Measurements from ENCODE around the gene CTNND2.

The CTNND2 gene

DNA sequence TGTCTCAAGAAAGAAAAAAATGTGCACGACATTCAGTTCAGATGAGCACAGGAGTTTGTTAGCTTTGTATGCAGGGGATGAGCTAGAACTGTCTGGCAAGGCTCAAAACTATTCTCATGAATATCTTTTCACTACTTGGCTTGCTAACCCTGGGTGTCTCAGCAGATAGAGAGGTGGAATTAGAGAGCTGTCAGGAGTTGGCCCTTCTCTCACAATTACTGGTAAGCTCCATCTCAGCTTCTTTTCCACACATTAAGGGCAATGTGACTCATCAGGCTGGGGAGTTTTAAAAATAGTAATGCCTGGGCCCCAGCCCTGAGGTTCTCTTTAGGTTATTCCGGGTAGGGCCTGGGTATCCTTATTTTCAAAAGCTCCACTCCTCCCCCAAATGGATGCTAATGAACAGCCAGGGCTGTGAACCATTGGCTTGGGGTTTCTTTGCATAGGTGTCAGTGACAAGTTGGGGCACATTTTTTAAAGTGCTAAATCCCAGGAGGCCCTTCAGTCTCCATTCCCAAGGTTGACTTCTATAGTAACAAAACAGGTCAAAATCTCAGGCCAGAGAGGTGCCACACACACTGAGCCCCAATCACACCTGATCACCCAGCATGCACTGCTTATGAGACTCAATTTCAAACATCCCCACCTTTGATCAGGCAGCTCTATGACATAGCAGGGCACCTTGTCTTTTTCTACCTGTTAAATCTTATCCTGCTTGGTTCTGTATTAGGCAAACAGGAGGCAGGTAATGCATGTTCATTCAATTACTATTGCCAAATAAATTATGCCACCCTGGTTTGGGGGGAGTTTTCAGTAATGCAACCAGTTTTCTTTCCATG is 903.5 kb downstream of the CTNND2 start:
- Histone ChIP-seq H3K27me3 (ENCODE audit: insufficient read depth, low read length) (no peaks in the 10 kb centered on the region), H3K36me3 (ENCODE audit: insufficient read depth, low read length) (no peaks in the 10 kb centered on the region), H3K4me3 (ENCODE audit: low read length) (no peak overlapping the region), H3K4me1 (ENCODE audit: insufficient read depth, low read length) (peaks cover 7% of the 10 kb centered on the region), H2AFZ (ENCODE audit: low read depth, low read length) (no peak overlapping the region), H3K9me3 (ENCODE audit: low read length) (no peaks in the 10 kb centered on the region)

DNA sequence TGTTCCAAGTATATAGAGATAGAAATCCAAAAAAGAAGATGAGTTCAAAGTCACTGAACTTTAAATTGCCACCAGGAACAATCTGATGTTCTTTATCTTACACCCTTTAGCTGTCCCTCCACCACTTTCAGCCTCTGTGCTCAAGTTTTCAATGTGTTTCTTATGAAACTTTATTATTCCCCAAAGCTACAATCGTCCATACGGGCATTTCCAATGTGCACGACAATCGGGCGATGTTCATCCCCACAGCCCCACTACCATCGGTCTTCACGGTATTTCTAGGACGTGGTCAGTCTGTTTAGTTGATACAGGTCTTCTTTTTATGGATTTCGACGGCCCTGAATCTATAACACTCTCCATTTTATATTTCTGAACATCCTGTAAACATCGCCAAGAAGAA is 904.5 kb downstream of the CTNND2 start:
- H3K27me3 ChIP-seq (ENCODE audit: insufficient read depth, low read length) = no peaks in the 10 kb centered on the region
- no peak overlapping the region for H3K4me3 ChIP-seq (ENCODE audit: low read length)
- no peaks in the 10 kb centered on the region for H3K9me3 ChIP-seq (ENCODE audit: low read length)
- H3K36me3 ChIP-seq (ENCODE audit: insufficient read depth, low read length) = no peaks in the 10 kb centered on the region
- H2AFZ ChIP-seq (ENCODE audit: low read depth, low read length) = no peak overlapping the region
- H3K4me1 ChIP-seq (ENCODE audit: insufficient read depth, low read length) = peaks cover 7% of the 10 kb centered on the region

DNA sequence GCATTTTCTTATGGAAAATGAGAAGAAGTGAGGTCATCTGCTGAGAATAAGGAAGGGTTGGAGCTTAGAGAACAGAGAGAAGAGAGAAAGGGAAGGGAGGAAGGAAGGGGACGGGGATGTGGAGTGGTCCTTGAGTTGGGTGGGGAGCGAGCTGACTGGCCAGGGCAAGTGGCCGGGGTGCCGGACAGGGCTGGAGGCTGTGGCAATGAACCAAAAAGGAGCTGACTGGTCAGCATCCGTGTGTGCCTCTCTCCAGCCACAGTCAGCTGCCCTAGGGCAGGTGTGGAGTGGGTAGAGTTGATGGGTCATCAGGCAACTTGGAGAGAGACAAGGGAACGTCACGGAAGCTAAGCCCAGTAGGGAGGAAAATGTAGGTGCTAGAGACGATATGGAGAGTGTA is 908.4 kb downstream of the CTNND2 start:
- Histone ChIP-seq H3K9me3 (ENCODE audit: low read length) (no peaks in the 10 kb centered on the region), H3K27me3 (ENCODE audit: insufficient read depth, low read length) (no peaks in the 10 kb centered on the region), H3K36me3 (ENCODE audit: insufficient read depth, low read length) (peaks cover 10% of the 10 kb centered on the region)

DNA sequence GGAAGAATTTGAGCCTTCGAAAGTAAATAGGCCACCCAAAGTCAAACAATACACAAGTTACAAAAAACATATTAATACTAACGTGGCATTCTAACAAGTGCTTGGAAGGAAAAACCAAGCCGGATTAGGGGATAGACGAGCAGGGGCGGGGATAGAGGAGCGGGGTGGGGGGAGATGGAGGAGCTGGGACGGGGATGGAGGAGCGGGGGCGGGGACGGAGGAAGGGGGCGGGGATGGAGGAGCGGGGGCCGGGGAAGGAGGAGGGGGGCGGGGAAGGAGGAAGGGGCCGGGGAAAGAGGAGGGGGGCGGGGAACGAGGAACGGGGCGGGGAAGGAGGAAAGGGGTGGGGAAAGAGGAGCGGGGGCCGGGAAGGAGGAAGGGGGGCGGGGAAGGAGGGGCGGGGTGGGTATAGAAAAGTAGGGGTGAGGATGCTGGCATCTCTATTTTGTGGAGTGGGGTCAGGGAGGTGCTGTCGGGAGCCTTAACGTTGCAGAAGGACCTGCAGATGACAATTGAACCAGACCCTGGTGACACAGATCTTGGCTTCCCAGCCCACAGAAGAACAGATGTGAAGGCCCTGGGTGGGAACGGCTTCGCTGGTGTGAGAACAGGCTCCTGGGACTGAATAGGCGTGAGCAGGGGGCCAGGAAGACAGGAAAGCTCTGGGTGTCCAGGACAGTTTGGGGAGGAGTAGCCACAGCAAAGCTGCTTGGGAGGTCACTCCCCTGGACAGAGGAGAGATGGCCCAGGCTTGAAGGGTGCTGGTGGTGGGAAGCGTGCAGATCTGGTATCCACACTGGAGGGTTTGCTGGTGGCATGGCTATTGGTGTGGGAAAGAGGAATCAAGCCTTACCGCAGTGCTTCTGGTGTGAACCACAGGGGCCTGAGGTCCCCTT is 909.9 kb downstream of the CTNND2 start:
- Histone ChIP-seq H3K27me3 (ENCODE audit: insufficient read depth, low read length) (no peaks in the 10 kb centered on the region), H2AFZ (ENCODE audit: low read depth, low read length) (no peak overlapping the region), H3K9me3 (ENCODE audit: low read length) (peaks cover 2% of the 10 kb centered on the region), H3K4me1 (ENCODE audit: insufficient read depth, low read length) (no peaks in the 10 kb centered on the region), H3K36me3 (ENCODE audit: insufficient read depth, low read length) (peaks cover 24% of the 10 kb centered on the region), H3K4me3 (ENCODE audit: low read length) (no peak overlapping the region)

More for the DNA sequence above, 908.4 kb downstream of the CTNND2 start:
- H2AFZ ChIP-seq (ENCODE audit: low read depth, low read length) = no peak overlapping the region
- H3K4me1 ChIP-seq (ENCODE audit: insufficient read depth, low read length) = peaks cover 4% of the 10 kb centered on the region
- no peak overlapping the region for H3K4me3 ChIP-seq (ENCODE audit: low read length)

DNA sequence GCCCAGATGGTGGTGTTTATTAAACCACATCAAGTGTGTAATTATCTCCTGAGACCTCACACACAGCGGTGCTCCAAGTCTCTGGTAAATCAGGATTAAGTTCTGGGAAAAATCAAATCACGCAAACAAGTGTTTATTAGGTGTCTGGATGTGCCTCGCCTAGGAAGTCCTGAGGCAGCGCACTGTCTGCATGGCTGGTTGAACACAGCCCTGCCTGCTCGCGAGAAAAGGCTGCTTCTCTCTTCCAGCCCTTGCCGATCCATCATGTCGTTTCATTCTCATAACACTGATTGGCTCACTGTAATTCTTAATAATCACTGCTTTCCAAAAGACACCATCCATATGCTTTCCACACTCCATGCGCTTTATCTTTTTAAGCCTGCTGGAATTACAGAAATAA is 913.6 kb downstream of the CTNND2 start:
- H3K27me3 ChIP-seq (ENCODE audit: insufficient read depth, low read length) = no peaks in the 10 kb centered on the region
- peaks cover 28% of the 10 kb centered on the region for H3K36me3 ChIP-seq (ENCODE audit: insufficient read depth, low read length)
- no peak overlapping the region for H3K4me3 ChIP-seq (ENCODE audit: low read length)
- H3K9me3 ChIP-seq (ENCODE audit: low read length) = peaks cover 2% of the 10 kb centered on the region
- H3K4me1 ChIP-seq (ENCODE audit: insufficient read depth, low read length) = no peaks in the 10 kb centered on the region
- H2AFZ ChIP-seq (ENCODE audit: low read depth, low read length) = no peak overlapping the region

DNA sequence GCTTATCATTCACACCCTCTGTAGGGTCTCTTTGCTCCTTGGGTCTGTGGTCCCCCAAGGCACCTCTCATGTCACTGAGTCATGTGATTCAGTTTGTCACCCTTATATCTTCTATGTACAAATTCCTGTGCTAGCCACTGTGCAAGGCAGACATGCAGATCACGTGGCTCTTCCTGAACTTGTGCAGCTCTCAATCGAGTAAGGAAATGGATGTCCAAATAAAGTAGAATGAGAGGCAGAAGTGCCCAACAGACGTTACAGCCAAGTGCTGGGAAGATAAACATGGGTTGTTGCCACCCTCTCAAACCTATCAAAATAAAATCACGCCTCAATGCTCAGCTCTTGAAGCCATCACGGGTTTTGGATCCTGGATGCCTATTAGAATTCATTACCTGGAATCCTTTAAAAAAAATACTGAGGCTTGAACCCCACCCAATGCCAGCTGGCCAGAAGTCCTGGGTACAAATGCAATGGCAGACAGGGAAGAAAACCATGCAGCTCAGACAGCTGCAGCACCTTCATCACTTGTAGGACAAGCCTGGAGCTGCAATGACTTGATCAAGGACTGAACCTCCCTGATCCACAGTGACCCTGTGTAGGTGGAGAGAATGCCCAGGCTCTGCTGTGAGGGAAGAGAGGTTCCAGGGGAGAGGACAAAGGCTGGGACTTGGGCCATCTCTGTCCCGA is 914.5 kb downstream of the CTNND2 start:
- no peaks in the 10 kb centered on the region for H3K4me1 ChIP-seq (ENCODE audit: insufficient read depth, low read length)
- no peak overlapping the region for H3K4me3 ChIP-seq (ENCODE audit: low read length)
- no peaks in the 10 kb centered on the region for H3K27me3 ChIP-seq (ENCODE audit: insufficient read depth, low read length)
- H3K9me3 ChIP-seq (ENCODE audit: low read length) = peaks cover 2% of the 10 kb centered on the region
- no peak overlapping the region for H2AFZ ChIP-seq (ENCODE audit: low read depth, low read length)
- H3K36me3 ChIP-seq (ENCODE audit: insufficient read depth, low read length) = peaks cover 28% of the 10 kb centered on the region

DNA sequence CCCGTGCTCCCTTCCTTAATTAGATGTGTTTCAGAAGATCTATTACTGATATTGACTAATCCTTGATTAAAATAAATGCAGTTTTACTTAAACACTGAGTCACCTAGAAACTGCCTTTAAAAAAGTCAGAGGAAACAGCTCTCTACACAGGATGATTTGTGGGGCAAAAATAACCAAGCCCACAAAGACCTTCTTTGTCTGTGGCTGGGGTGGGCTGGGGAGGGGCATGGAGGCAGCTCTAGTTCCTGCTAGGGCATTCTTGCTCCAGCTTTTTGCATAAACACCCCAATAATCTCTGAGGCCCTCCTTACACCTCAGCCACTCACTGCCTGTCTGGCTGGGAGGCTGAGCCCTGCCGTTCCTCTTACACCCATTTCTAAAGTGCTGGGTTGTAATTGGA is 915.6 kb downstream of the CTNND2 start:
- H3K36me3 ChIP-seq (ENCODE audit: insufficient read depth, low read length) = peaks cover 28% of the 10 kb centered on the region
- H3K4me1 ChIP-seq (ENCODE audit: insufficient read depth, low read length) = no peaks in the 10 kb centered on the region
- no peaks in the 10 kb centered on the region for H3K27me3 ChIP-seq (ENCODE audit: insufficient read depth, low read length)
- H3K4me3 ChIP-seq (ENCODE audit: low read length) = no peak overlapping the region
- no peak overlapping the region for H2AFZ ChIP-seq (ENCODE audit: low read depth, low read length)
- peaks cover 2% of the 10 kb centered on the region for H3K9me3 ChIP-seq (ENCODE audit: low read length)

DNA sequence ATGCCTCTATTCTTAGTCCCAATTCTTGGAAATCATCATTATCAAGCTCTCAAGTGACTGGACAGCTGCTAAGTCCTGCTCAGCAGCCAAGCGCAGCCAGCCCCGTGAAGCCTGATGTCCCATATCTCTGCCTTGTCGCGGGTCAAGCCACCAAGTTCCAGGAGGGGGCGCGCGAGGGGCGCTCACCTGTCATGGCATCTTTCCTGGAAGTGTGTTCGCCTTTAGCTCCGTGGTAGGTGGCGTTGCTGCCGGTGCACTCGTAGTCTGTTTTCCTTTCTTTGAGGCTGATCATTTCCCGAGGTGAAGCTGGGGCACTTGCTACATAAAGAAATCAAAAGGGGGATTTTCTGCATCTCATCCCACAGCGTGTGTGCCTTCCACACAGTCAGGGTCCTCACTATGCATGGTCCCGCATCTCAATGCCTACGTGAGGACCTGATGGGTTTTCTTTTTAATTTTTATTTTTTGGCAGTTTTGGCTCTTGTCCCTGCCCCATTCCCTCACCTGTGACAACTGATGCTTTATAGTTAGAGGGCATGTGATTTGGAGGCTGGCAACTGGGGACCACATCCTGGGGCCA is 916.2 kb downstream of the CTNND2 start:
- Histone ChIP-seq H3K9me3 (ENCODE audit: low read length) (peaks cover 2% of the 10 kb centered on the region), H3K4me3 (ENCODE audit: low read length) (no peak overlapping the region), H3K4me1 (ENCODE audit: insufficient read depth, low read length) (no peaks in the 10 kb centered on the region), H2AFZ (ENCODE audit: low read depth, low read length) (no peak overlapping the region), H3K36me3 (ENCODE audit: insufficient read depth, low read length) (peaks cover 28% of the 10 kb centered on the region), H3K27me3 (ENCODE audit: insufficient read depth, low read length) (no peaks in the 10 kb centered on the region)

DNA sequence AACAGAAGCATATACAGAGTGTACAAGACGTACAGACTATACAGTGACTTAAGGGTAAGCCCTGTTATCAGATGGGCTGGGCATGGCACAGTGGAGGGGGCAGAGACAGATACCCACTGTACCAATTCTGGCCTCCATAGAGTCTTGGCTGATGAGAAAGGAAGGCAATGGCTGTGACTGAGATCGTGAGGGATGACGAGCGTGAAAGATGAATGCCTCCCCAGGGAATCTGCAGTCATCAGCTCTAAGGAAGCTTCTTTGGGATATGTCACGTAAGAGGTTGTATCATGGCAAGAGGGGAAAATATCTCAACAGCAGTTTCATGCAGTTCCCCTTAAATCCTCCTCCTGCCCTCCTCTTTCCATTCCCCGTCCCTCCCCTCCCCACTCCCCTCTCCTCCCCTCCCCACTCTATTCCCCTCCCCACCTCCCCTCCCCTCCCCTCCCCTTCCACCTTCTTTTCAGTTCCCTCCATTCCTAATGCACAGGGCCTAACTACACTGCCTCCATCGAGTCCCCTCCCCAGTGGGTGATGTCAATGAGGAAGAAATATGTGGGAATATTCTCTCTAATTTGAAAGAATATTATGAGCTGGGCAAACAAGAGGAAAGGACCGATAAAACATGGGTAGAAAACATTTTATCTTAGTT is 916.8 kb downstream of the CTNND2 start:
- H3K4me3 ChIP-seq (ENCODE audit: low read length) = no peak overlapping the region
- H3K9me3 ChIP-seq (ENCODE audit: low read length) = peaks cover 2% of the 10 kb centered on the region
- no peak overlapping the region for H2AFZ ChIP-seq (ENCODE audit: low read depth, low read length)
- H3K36me3 ChIP-seq (ENCODE audit: insufficient read depth, low read length) = peaks cover 26% of the 10 kb centered on the region
- H3K4me1 ChIP-seq (ENCODE audit: insufficient read depth, low read length) = no peaks in the 10 kb centered on the region
- H3K27me3 ChIP-seq (ENCODE audit: insufficient read depth, low read length) = no peaks in the 10 kb centered on the region

DNA sequence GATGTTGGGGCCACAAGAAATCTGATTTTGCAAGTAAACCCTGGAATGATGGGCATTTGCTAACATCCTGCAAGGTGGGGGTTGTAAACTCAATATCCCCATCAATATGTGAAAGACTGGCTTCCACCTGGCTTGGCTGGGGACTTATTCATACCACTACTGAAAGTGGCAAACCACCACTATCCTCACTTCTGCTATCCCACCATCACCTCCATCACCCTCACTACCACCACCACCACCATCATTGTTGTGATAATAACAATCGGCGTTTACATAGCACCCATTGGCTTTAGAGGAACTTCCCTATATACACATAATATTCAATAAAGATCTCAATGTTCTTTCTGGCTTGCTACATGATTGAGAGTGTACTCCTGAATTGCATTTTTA is 918.5 kb downstream of the CTNND2 start:
- Histone ChIP-seq H3K36me3 (ENCODE audit: insufficient read depth, low read length) (peaks cover 33% of the 10 kb centered on the region), H3K4me1 (ENCODE audit: insufficient read depth, low read length) (no peaks in the 10 kb centered on the region), H3K27me3 (ENCODE audit: insufficient read depth, low read length) (no peaks in the 10 kb centered on the region), H3K9me3 (ENCODE audit: low read length) (peaks cover 2% of the 10 kb centered on the region), H3K4me3 (ENCODE audit: low read length) (no peak overlapping the region), H2AFZ (ENCODE audit: low read depth, low read length) (no peak overlapping the region)

DNA sequence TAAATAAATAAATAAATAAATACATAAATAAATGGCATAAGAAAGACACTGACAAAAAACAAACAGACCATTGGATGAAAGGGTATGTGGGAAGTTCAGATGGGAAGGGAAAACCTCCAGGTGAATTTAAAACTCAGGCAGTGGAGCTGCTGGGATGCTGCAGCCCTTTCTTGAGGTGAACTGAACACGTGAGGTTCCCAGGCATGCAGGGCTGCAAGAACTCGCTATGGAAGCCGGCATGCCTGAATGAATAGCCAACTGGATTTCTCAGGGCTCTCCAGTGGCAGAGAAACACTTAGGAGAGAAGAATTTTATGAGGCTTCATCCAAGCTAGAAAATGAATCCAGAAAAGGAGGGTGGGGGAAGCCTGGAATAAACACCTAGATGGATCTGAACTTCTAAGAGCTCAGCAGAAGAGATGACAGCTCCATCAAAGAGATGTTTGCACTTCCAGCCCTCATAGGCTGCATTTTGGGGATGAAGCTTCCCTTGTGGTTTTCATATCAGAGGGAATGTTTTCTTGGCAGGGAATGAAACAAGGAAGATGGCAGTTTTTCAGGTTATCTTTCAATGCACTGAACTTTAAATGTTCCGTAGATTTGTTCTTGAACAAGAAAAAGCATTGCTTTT is 919.0 kb downstream of the CTNND2 start:
- Histone ChIP-seq H3K4me3 (ENCODE audit: low read length) (no peak overlapping the region), H3K4me1 (ENCODE audit: insufficient read depth, low read length) (no peaks in the 10 kb centered on the region), H3K36me3 (ENCODE audit: insufficient read depth, low read length) (peaks cover 28% of the 10 kb centered on the region), H3K9me3 (ENCODE audit: low read length) (peaks cover 2% of the 10 kb centered on the region), H2AFZ (ENCODE audit: low read depth, low read length) (no peak overlapping the region), H3K27me3 (ENCODE audit: insufficient read depth, low read length) (no peaks in the 10 kb centered on the region)

All from neuron (in vitro differentiated cells).